ENCODE data around the gene IL4R. TPM values are rescaled to one million over a fixed set of nuclear protein-coding genes. Genes with fewer than 3 reads are reported as not detected.

IL4R gene
- total and polyA plus RNA-seq, 2 of the 8 experiments (the other 6 are each of a cell fraction or from before 2014, with no cell fraction given): 29.1 to 29.4 TPM

- no peak overlapping the region; the same call in 1 of the 2 replicates for H2BK15ac ChIP-seq (ENCODE audit: low read length)
- H3K4me1 ChIP-seq (replicated peaks in 1 of 4; ENCODE audit: control insufficient read depth in 3 of 4, insufficient read depth in 4 of 4, low read length in 3 of 4): peaks cover 17 to 28% (median 23%) of the 10 kb centered on the region in 4 experiments; a peak in 6 of 7 replicates
- H4K5ac ChIP-seq (ENCODE audit: insufficient read length, low read depth, low read length): no peak overlapping the region
- H3K4me2 ChIP-seq (ENCODE audit: insufficient read depth in 1 of 2, low read depth in 2 of 2, low read length in 2 of 2): no peak overlapping the region
- CTCF ChIA-PET (ENCODE audit: partially characterized antibody): interaction anchor here (0.6 to 1.2 kb wide), 2 partner anchors 42 to 74 kb away, joined by 3 read pairs; no protein-coding TSS in a partner anchor
- peak overlapping the region; percentile 95; the same call in 1 of the 2 replicates for H2BK12ac ChIP-seq (ENCODE audit: low read depth, low read length)
- POLR2A ChIA-PET (ENCODE audit: partially characterized antibody): no interaction called here
- no peak overlapping the region for H3K9ac ChIP-seq (replicated peaks in 1 of 4; ENCODE audit: extremely low read depth in 1 of 4, low read depth in 3 of 4, low read length in 3 of 4)
- H3K27me3 ChIP-seq (replicated peaks in 1 of 4; ENCODE audit: control insufficient read depth in 3 of 4, extremely low read depth in 1 of 4, insufficient read depth in 3 of 4, low read length in 3 of 4): no peaks in the 10 kb centered on the region
- H4K91ac ChIP-seq (replicated peaks; ENCODE audit: insufficient read length, low read length): peak overlapping the region; percentile 61
- WGBS, 2 experiments (ENCODE audit: extremely low coverage in 1 of 2, insufficient coverage in 1 of 2, insufficient read length in 1 of 2, insufficient replicate concordance in 2 of 2, low coverage in 1 of 2, low lambda C conversion rate in 2 of 2, missing lambda C conversion rate in 1 of 2): 68% methylated on average over 13 of the region's 13 CpGs; no CpG with 5 or more reads in 1 of the 2 experiments
- no peak overlapping the region for H2AFZ ChIP-seq (ENCODE audit: low read length)
- H3K4ac ChIP-seq (replicated peaks; ENCODE audit: insufficient read length, low read depth, low read length): no peak overlapping the region
- H3K79me1 ChIP-seq (ENCODE audit: low read depth, low read length): peaks cover 7% of the 10 kb centered on the region; the same call in 1 of the 2 replicates
- FAIRE-seq (no peak), DNase-seq (ENCODE audit: low read depth in 1 of 2, low spot score in 2 of 2) (no peak)
- H2BK120ac ChIP-seq (replicated peaks; ENCODE audit: low read depth, low read length): no peak overlapping the region
- H4K8ac ChIP-seq (ENCODE audit: extremely low read depth, insufficient read depth, low read length): 0 out of 2 replicates have a peak overlapping the region, but pooled peaks have one; percentile 53
- H3K56ac ChIP-seq (replicated peaks; ENCODE audit: insufficient read length, low read depth, low read length): no peak overlapping the region
- H3K14ac ChIP-seq (ENCODE audit: insufficient read length): no peak overlapping the region
- H4K20me1 ChIP-seq (replicated peaks in 1 of 2; ENCODE audit: control insufficient read depth in 1 of 2, insufficient read depth in 2 of 2, low read length in 2 of 2): peaks cover 0 to 3% of the 10 kb centered on the region in 2 experiments
- H3K79me2 ChIP-seq (ENCODE audit: control insufficient read depth in 1 of 2, insufficient read depth in 2 of 2, low read length in 2 of 2): peaks cover 0 to 58% of the 10 kb centered on the region in 2 experiments; a peak in 2 of 4 replicates
- no peak overlapping the region for H3K23ac ChIP-seq (ENCODE audit: insufficient read length)
- H3K36me3 ChIP-seq (ENCODE audit: control insufficient read depth in 2 of 4, insufficient read depth in 4 of 4, low read length in 3 of 4): no peaks in the 10 kb centered on the region
- peak overlapping the region; percentile 64; the same call in 1 of the 2 replicates for H3K27ac ChIP-seq (ENCODE audit: low read depth, low read length)
- H2AK5ac ChIP-seq (ENCODE audit: low read depth, low read length): peak overlapping the region; percentile 91
- peak overlapping the region; percentile 97; the same call in 1 of the 2 replicates for H2BK5ac ChIP-seq (ENCODE audit: low read depth, low read length)
- H2BK20ac ChIP-seq (ENCODE audit: low read length): 0 out of 2 replicates have a peak overlapping the region, but pooled peaks have one; percentile 87
- 0 out of 2 replicates have a peak overlapping the region, but pooled peaks have one; percentile 48 for H3K18ac ChIP-seq (ENCODE audit: extremely low read depth, low read length)
- no peaks in the 10 kb centered on the region for H3K9me3 ChIP-seq (ENCODE audit: insufficient read depth in 2 of 2, low read depth in 1 of 2, low read length in 1 of 2)
- H3K4me3 ChIP-seq (ENCODE audit: extremely low read depth in 1 of 4, insufficient read depth in 2 of 4, low read depth in 3 of 4, low read length in 4 of 4): no peak overlapping the region
- H3K23me2 ChIP-seq (ENCODE audit: low read depth, low read length): no peaks in the 10 kb centered on the region
- TF ChIP-seq YY1 (IDR thresholded peaks at IDR 0.05; ENCODE audit: low read depth, low read length): no peak
- TF ChIP-seq RAD21 (IDR thresholded peaks at IDR 0.05 in 1 of 2, conservative IDR thresholded peaks at IDR 0.05 in 1 of 2; ENCODE audit: low read depth in 2 of 2, low read length in 2 of 2): no peak
- TF ChIP-seq TEAD4 (IDR thresholded peaks at IDR 0.05; ENCODE audit: low read depth, low read length): no peak
- TF ChIP-seq CHD2 (IDR thresholded peaks at IDR 0.05; ENCODE audit: low read length): no peak
- TF ChIP-seq EZH2 (IDR thresholded peaks at IDR 0.05; ENCODE audit: low read depth, low read length, severe bottlenecking): no peak
- TF ChIP-seq KDM5A (IDR thresholded peaks at IDR 0.05; ENCODE audit: low read length): no peak
- no peak for TF ChIP-seq CHD1 (IDR thresholded peaks at IDR 0.05; ENCODE audit: low read depth, low read length)
- TF ChIP-seq TAF7 (optimal IDR thresholded peaks at IDR 0.05; ENCODE audit: borderline replicate concordance, low read depth, low read length): no peak
- TF ChIP-seq EGR1 (IDR thresholded peaks at IDR 0.05; ENCODE audit: borderline replicate concordance, low read depth, low read length): no peak
These were observed 10.2 kb downstream of the IL4R start for GRCh38 chr16:27323781-27324561.

Data from H1 (cell line).